Natural killer cell (primary cell): Measurements from ENCODE around the gene FHL2. TPM values are rescaled to one million over a fixed set of nuclear protein-coding genes. Genes with fewer than 3 reads are reported as not detected.

Source experiments
- ATAC-seq, 3 donors: fragments of 150-1000 bp in 2 of 3; fragments of 200-7000 bp in 1 of 3; cut with Tn5 transposase; 1 replicate in 1 of 3; 2 replicates in 2 of 3; pipeline ENCODE4 v1.10.0; 2021; ENCODE audit warnings: mild to moderate bottlenecking in 2 of 3, moderate library complexity in 2 of 3
- DNase-seq, 2 donors: peaks; one replicate each; pipeline versions ENCODE4 v3.0.0 to v3.0.0-alpha.2; 2013 to 2021; ENCODE audit warnings: mixed read lengths in 1 of 2
- H3K27ac ChIP-seq: one replicate; pipeline ENCODE4 v1.5.1; 2013; ENCODE audit warnings: mild to moderate bottlenecking, low read length
- H3K27me3 ChIP-seq: one replicate; pipeline ENCODE4 v1.6.1; 2013; ENCODE audit warnings: low read length; ENCODE audit not compliant: control insufficient read depth, insufficient read depth
- H3K36me3 ChIP-seq: one replicate; pipeline ENCODE4 v1.6.1; 2013; ENCODE audit warnings: low read length; ENCODE audit not compliant: control insufficient read depth, insufficient read depth
- H3K4me1 ChIP-seq: one replicate; pipeline ENCODE4 v1.6.1; 2013; ENCODE audit warnings: low read length; ENCODE audit not compliant: control insufficient read depth, insufficient read depth
- H3K4me3 ChIP-seq: one replicate; pipeline ENCODE4 v1.5.1; 2013; ENCODE audit warnings: low read length
- H3K9me3 ChIP-seq: one replicate; pipeline ENCODE4 v1.6.1; 2013; ENCODE audit warnings: low read length; ENCODE audit not compliant: control insufficient read depth, insufficient read depth
- H3K27ac Mint-ChIP-seq, 2 donors: one replicate each; pipeline ENCODE4 v1.8.0; 2022; ENCODE audit warnings: mild to moderate bottlenecking in 2 of 2, mixed read lengths in 2 of 2, moderate library complexity in 1 of 2
- H3K27me3 Mint-ChIP-seq, 2 donors: one replicate each; pipeline ENCODE4 v1.8.0; 2022; ENCODE audit warnings: low read depth in 2 of 2, mixed read lengths in 2 of 2
- H3K36me3 Mint-ChIP-seq: one replicate; pipeline ENCODE4 v1.8.0; 2022; ENCODE audit warnings: mixed read lengths
- H3K4me1 Mint-ChIP-seq, 2 donors: one replicate each; pipeline ENCODE4 v1.8.0; 2022; ENCODE audit warnings: mixed read lengths in 2 of 2
- H3K4me3 Mint-ChIP-seq: one replicate; pipeline ENCODE4 v1.8.0; 2022; ENCODE audit warnings: mild to moderate bottlenecking, moderate library complexity, mixed read lengths
- H3K9me3 Mint-ChIP-seq, 2 donors: one replicate each; pipeline ENCODE4 v1.8.0; 2022; ENCODE audit warnings: mixed read lengths in 2 of 2
- CTCF ChIP-seq: fragments of 200-600 bp; IDR thresholded peaks from one replicate; pipeline ENCODE4 v1.8.0; 2022; ENCODE audit warnings: antibody characterized with exemption
- whole genome bisulfite sequencing: methylation state at CpG from one replicate; pipeline ENCODE4 v1.1.7; 2013; ENCODE audit warnings: missing lambda C conversion rate; ENCODE audit not compliant: insufficient coverage; 5-methylcytosine and 5-hydroxymethylcytosine counted together
- intact Hi-C: fragments of 100-400 bp; cut with micrococcal nuclease; formaldehyde crosslinking; loops from one replicate; pipeline ENCODE4 v1.14.2; 2022
- total RNA-seq, 4 donors: library from RNA; stranded (reverse); fragments of 120-200 nt in 1 of 4; gene quantifications; one replicate each; pipeline versions ENCODE4 v1.2.3 to v1.2.4, GENCODE V29; 2013 to 2022

Gene FHL2
- total RNA-seq, 3 donors from 2014 or later (not counting 1 experiment from before 2014, with no cell fraction given): 0.26 to 1.3 (median 0.84) TPM

GRCh38 chr2:105413206-105413605 lies 14.4 kb upstream of the FHL2 start:
- no peaks in the 10 kb centered on the region for H3K9me3 ChIP-seq
- Mint-ChIP-seq H3K4me3 (no peak overlapping the region), H3K36me3 (no peaks in the 10 kb centered on the region), H3K9me3 (no peaks in the 10 kb centered on the region), H3K4me1 (no peaks in the 10 kb centered on the region), H3K27me3 (peaks cover 20 to 52% of the 10 kb centered on the region in 2 donors), H3K27ac (no peak overlapping the region)
- H3K4me3 ChIP-seq: no peak overlapping the region
- H3K27me3 ChIP-seq: no peaks in the 10 kb centered on the region
- H3K27ac ChIP-seq: no peak overlapping the region
- WGBS: 6% methylated on average over 5 of the region's 5 CpGs
- no peak for DNase-seq
- H3K4me1 ChIP-seq: no peaks in the 10 kb centered on the region
- ATAC-seq: no peak
- intact Hi-C loops: no loop called here
- TF ChIP-seq CTCF: no peak
- no peaks in the 10 kb centered on the region for H3K36me3 ChIP-seq

GRCh38 chr2:105412584-105412983 lies 13.7 kb upstream of the FHL2 start:
- Mint-ChIP-seq H3K36me3 (no peaks in the 10 kb centered on the region), H3K4me3 (no peak overlapping the region), H3K27me3 (peaks cover 17 to 54% of the 10 kb centered on the region in 2 donors), H3K27ac (no peak overlapping the region), H3K9me3 (no peaks in the 10 kb centered on the region), H3K4me1 (no peaks in the 10 kb centered on the region)
- H3K4me1 ChIP-seq: no peaks in the 10 kb centered on the region
- DNase-seq: no peak
- intact Hi-C loops: no loop called here
- no peaks in the 10 kb centered on the region for H3K27me3 ChIP-seq
- H3K9me3 ChIP-seq: no peaks in the 10 kb centered on the region
- WGBS: 82% methylated on average over 11 of the region's 11 CpGs
- H3K36me3 ChIP-seq: no peaks in the 10 kb centered on the region
- no peak overlapping the region for H3K27ac ChIP-seq
- TF ChIP-seq CTCF: no peak
- ATAC-seq: no peak
- H3K4me3 ChIP-seq: no peak overlapping the region

- no peak for TF ChIP-seq CTCF
- WGBS: 90% methylated on average over 4 of the region's 6 CpGs
- Histone ChIP-seq H3K27ac (no peak overlapping the region), H3K27me3 (no peaks in the 10 kb centered on the region), H3K4me1 (no peaks in the 10 kb centered on the region), H3K36me3 (no peaks in the 10 kb centered on the region), H3K9me3 (no peaks in the 10 kb centered on the region), H3K4me3 (no peak overlapping the region)
- H3K4me3 Mint-ChIP-seq: no peak overlapping the region
- no peaks in the 10 kb centered on the region for H3K9me3 Mint-ChIP-seq
- H3K36me3 Mint-ChIP-seq: no peaks in the 10 kb centered on the region
- intact Hi-C loops: no loop called here
- no peak for DNase-seq
- no peak overlapping the region for H3K27ac Mint-ChIP-seq
- H3K27me3 Mint-ChIP-seq: peaks cover 17 to 52% of the 10 kb centered on the region in 2 donors
- ATAC-seq: no peak
- H3K4me1 Mint-ChIP-seq: no peaks in the 10 kb centered on the region
These were observed 13.0 kb upstream of the FHL2 start for GRCh38 chr2:105411720-105412407.

- DNase-seq (no peak), ATAC-seq (no peak)
- Histone ChIP-seq H3K27ac (no peak overlapping the region), H3K27me3 (no peaks in the 10 kb centered on the region), H3K9me3 (no peaks in the 10 kb centered on the region), H3K36me3 (no peaks in the 10 kb centered on the region), H3K4me3 (no peak overlapping the region), H3K4me1 (no peaks in the 10 kb centered on the region)
- no peak overlapping the region for H3K4me3 Mint-ChIP-seq
- no peak for TF ChIP-seq CTCF
- peaks cover 14 to 49% of the 10 kb centered on the region in 2 donors for H3K27me3 Mint-ChIP-seq
- 20% methylated on average over 4 of the region's 4 CpGs for WGBS
- no peaks in the 10 kb centered on the region for H3K9me3 Mint-ChIP-seq
- no peaks in the 10 kb centered on the region for H3K4me1 Mint-ChIP-seq
- no peaks in the 10 kb centered on the region for H3K36me3 Mint-ChIP-seq
- no peak overlapping the region for H3K27ac Mint-ChIP-seq
- intact Hi-C loops: no loop called here
These were observed 11.7 kb upstream of the FHL2 start for GRCh38 chr2:105410554-105410953.
